T47D (cell line): Measurements from ENCODE around the gene HDC.

Source experiments
- DNase-seq, 2 experiments: peaks; one replicate each; pipeline versions ENCODE4 v3.0.0 to v3.0.0-alpha.2; 2011 to 2012; ENCODE audit warnings: low read depth in 1 of 2, low spot score in 1 of 2
- JUND ChIP-seq: IDR thresholded peaks from 2 replicates; pipeline ENCODE4 v1.6.1; 2012; ENCODE audit warnings: low read depth
- in situ Hi-C: cut with HindIII; loops from 2 replicates; pipeline ENCODE4 v1.10.0; 2016; ENCODE audit warnings: low sequenced_read_pairs, low pct_unique_long_range_greater_than_20kb

Gene HDC

GRCh38 chr15:50228866-50229265 lies 36.7 kb downstream of the HDC start:
- in situ Hi-C loops, result no loop called here
- no peak for TF ChIP-seq JUND
- peak; percentile 45 to 77 for DNase-seq

- in situ Hi-C loops, result no loop called here
- peak in 1 of 2 experiments; percentile 32 for DNase-seq
These were observed 38.5 kb downstream of the HDC start for GRCh38 chr15:50227076-50227475.

GRCh38 chr15:50225938-50226337 lies 39.6 kb downstream of the HDC start:
- DNase-seq, result no peak
- in situ Hi-C loops, result no loop called here
- no peak for TF ChIP-seq JUND

More at GRCh38 chr15:50227076-50227475, 38.5 kb downstream of the HDC start:
- no peak for TF ChIP-seq JUND

- no peak for TF ChIP-seq JUND
- in situ Hi-C loops, result no loop called here
- no peak for DNase-seq
These were observed 40.5 kb downstream of the HDC start for GRCh38 chr15:50225057-50225456.

GRCh38 chr15:50224606-50225005 lies 40.9 kb downstream of the HDC start:
- DNase-seq, result no peak
- no peak for TF ChIP-seq JUND
- in situ Hi-C loops, result no loop called here

DNA sequence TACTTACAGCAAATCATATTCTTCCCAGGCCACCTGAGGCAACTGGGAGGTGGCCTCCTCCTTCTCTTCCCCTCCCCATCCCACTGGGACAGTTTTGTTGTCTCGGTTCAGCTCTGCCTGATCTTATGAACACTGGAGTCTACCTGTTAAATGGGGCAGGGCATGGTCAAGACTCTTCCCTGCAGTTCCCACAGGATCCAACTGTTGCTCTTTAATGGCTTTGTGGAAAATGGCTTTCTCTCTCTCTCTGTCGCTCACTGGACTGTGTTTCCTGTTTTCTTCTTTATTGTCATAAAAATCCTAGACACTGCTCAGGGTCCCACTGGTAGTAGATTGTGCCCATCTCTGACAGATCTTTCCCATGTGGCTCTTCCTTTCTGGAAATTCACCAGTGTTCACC lies 43.3 kb downstream of the HDC start:
- no peak for DNase-seq
- TF ChIP-seq JUND, result no peak
- in situ Hi-C loops, result no loop called here

DNA sequence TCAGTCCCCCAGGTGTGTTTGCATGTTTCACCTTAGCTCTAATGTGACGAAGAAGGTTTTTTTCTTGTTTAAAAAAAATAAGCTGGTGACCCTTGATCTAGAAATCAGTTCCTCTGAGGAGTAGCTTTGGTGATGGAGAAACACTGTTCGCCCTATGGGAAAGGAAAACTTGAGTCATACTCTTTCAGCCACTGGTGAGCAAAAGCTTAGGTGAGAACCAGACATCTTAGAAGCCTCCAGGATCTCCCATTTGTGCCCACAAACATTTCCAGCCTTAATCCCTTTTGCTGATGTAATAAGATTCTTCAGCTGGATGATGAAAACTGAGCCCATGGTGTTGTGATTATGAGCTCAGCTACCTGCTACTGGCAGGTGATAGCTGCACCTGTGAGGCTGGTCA lies 45.7 kb downstream of the HDC start:
- in situ Hi-C loops, result no loop called here

DNA sequence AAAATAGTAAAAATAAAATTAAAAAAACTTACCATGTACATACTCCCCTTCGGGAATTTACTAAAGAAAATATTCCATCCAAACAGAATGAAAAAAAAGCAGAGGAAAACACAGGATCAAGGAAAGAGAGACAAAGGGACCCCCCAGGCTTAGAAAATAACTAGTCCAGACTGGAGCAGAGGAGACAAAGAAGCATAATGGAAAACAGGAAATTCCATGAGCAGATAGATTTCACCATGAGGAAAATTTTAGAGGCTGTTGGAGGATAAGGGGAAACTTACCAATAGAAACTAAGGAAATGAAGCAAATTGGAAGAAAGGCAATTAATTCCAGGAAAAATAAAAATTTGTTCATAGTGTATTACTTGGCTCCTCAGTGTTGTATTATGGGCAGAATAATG lies 46.8 kb downstream of the HDC start:
- TF ChIP-seq JUND, result no peak
- no peak for DNase-seq
- in situ Hi-C loops, result no loop called here

More for the DNA sequence above, 45.7 kb downstream of the HDC start:
- no peak for DNase-seq
- no peak for TF ChIP-seq JUND

- TF ChIP-seq JUND, result no peak
- DNase-seq, result no peak
- in situ Hi-C loops, result no loop called here
These were observed 47.2 kb downstream of the HDC start for GRCh38 chr15:50218291-50218690.

GRCh38 chr15:50210462-50211157 lies 54.9 kb downstream of the HDC start:
- no peak for DNase-seq
- in situ Hi-C loops, result no loop called here
- no peak for TF ChIP-seq JUND

DNA sequence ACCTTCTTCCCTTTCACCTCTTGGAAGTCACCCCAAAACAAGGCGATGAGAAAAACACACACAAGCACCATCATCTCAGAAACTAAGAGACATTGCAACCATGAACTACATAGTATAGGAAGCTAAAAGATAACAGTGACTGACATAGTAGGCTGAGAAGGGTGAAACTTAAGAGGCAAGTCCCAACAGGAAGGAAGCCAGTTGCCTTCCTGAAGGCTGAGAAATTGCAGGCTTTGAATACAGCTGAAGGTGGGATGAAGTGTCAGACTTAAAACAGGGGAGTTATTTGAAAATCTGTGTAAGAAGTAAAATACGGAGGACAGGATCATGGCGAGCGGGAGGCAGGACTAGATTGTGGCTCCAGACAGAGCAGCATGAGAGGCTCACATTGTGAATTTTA lies 55.7 kb downstream of the HDC start:
- no peak for DNase-seq
- TF ChIP-seq JUND, result no peak
- in situ Hi-C loops, result no loop called here

DNA sequence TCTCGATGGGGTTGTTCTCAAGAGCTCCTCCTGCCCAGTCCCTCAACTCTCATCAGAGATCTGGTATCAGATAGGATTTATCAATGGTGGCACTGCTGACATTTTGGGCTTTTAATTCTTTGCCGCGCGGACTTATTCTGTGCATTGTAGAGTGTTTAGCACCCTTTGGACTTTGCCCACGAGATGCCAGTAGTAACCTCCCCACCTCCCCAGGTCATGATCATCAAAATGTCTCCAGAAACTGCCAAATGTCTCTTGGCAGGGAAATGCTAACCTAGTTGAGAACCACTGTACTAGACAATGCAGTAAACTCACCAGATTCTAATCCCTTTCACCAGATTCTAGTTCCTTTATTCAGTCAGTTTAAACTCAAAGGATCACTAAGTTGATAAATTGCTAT lies 59.5 kb downstream of the HDC start:
- no peak for DNase-seq
- in situ Hi-C loops, result no loop called here
- no peak for TF ChIP-seq JUND

DNA sequence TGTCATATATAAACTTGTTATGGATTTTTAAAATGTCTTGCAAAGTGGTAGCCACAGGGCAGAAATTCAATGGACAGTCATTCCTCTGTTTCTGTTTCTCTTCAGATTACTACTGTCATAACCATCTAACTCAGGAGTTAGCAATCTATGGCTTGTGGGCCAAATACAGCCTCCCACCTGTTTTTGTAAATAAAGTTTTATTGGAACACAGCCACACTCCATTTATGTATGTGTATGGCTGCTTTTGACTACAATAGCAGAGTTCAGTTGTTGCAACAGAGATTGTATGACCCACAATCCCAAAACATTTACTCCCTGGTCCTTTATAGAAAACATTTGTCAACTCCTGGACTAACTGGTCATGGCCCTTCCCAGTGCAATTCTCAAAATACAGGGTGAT lies 63.5 kb downstream of the HDC start:
- DNase-seq, result no peak
- in situ Hi-C loops, result no loop called here
- no peak for TF ChIP-seq JUND

- TF ChIP-seq JUND, result no peak
- peak in 1 of 2 experiments; percentile 60 for DNase-seq
- in situ Hi-C loops, result no loop called here
These were observed 72.5 kb downstream of the HDC start for GRCh38 chr15:50192926-50193620.
